GM19023 (cell line): ENCODE results near the gene ENO3.

ENCODE experiments used
- ATAC-seq: cut with Tn5 transposase; IDR thresholded peaks from one replicate; pipeline ENCODE4 v1.9.1; 2021; ENCODE audit warnings: mild to moderate bottlenecking, moderate library complexity; ENCODE audit not compliant: unreplicated experiment

ENO3 gene

GRCh38 chr17:4972322-4972721, 21.4 kb downstream of the ENO3 start:
- ATAC-seq: no peak

- ATAC-seq: no peak
Measured at GRCh38 chr17:4972752-4973151, 21.8 kb downstream of the ENO3 start.

- ATAC-seq: no peak
Measured at GRCh38 chr17:4973256-4974114, 22.6 kb downstream of the ENO3 start.

GRCh38 chr17:4974115-4974670, 23.3 kb downstream of the ENO3 start:
- ATAC-seq: no peak

GRCh38 chr17:4978726-4979125, 27.8 kb downstream of the ENO3 start:
- no peak for ATAC-seq

- no peak for ATAC-seq
Measured at GRCh38 chr17:4980644-4981216, 29.8 kb downstream of the ENO3 start.

GRCh38 chr17:4982305-4982704, 31.4 kb downstream of the ENO3 start:
- ATAC-seq: no peak

GRCh38 chr17:4986403-4986802, 35.5 kb downstream of the ENO3 start:
- ATAC-seq: no peak

GRCh38 chr17:4986951-4987766, 36.2 kb downstream of the ENO3 start, which contains the start of gene CAMTA2:
TSS of gene CAMTA2 (minus strand) at chr17:4987675. CDS start at chr17:4986222, 1,453 bp downstream.
- peak; percentile 67 for ATAC-seq

GRCh38 chr17:4987767-4988567, 37.0 kb downstream of the ENO3 start:
- ATAC-seq: no peak

- no peak for ATAC-seq
Measured at GRCh38 chr17:4994081-4994595, 43.2 kb downstream of the ENO3 start.

GRCh38 chr17:4997302-4998026, 46.5 kb downstream of the ENO3 start, which contains the start of the genes INCA1 and KIF1C:
TSS of gene INCA1 (minus strand) at chr17:4997522. CDS start at chr17:4994437, 3,085 bp downstream.
TSS of gene KIF1C (plus strand) at chr17:4997950. CDS start at chr17:5000247, 2,297 bp downstream.
- ATAC-seq: peak; percentile 86

GRCh38 chr17:4998027-4998731, 47.3 kb downstream of the ENO3 start:
- ATAC-seq: no peak

- no peak for ATAC-seq
Measured at GRCh38 chr17:4998732-4999429, 48.0 kb downstream of the ENO3 start.

GRCh38 chr17:4999430-5000093, 48.6 kb downstream of the ENO3 start:
- ATAC-seq: no peak

GRCh38 chr17:5000237-5000639, 49.3 kb downstream of the ENO3 start:
- ATAC-seq: no peak

GRCh38 chr17:5002121-5002788, 51.3 kb downstream of the ENO3 start:
- no peak for ATAC-seq
